PC-9 (cell line): ENCODE results near the gene SIRT1. TPM values are rescaled to one million over a fixed set of nuclear protein-coding genes. Genes with fewer than 3 reads are reported as not detected.

ENCODE experiments used
- BruUV-seq: library from RNA; stranded (reverse); fragments of 400-500 nt; replicated peaks from 2 replicates; lab custom pipeline; 2021; lab: Mats Ljungman, UMichigan
- CTCF ChIA-PET: fragments of 300-600 bp; sonication (Branson Sonifier 250); formaldehyde crosslinking; loops from one replicate; lab custom pipeline; 2022; ENCODE audit warnings: antibody characterized with exemption; lab: Charles Lee
- POLR2A ChIA-PET: fragments of 300-600 bp; sonication (Branson Sonifier 250); formaldehyde crosslinking; loops from one replicate; lab custom pipeline; 2022; ENCODE audit warnings: antibody characterized with exemption; ENCODE audit not compliant: unreplicated experiment; lab: Charles Lee
- DNase-seq, 2 experiments: peaks; one replicate each; pipeline versions ENCODE4 v3.0.0 to v3.0.0-alpha.2; 2015 to 2022; ENCODE audit warnings: mixed read lengths in 1 of 2
- H2AFZ ChIP-seq: fragments of 200-600 bp; sonication (generic); 2 replicates; pipeline ENCODE4 v1.8.1; 2017; ENCODE audit warnings: antibody characterized with exemption
- H3F3A ChIP-seq: fragments of 200-600 bp; sonication (generic); 2 replicates; pipeline ENCODE4 v1.8.1; 2017; ENCODE audit warnings: antibody characterized with exemption, mild to moderate bottlenecking, low read depth; ENCODE audit not compliant: insufficient read depth
- H3K27ac ChIP-seq: fragments of 200-600 bp; sonication (generic); 2 replicates; pipeline ENCODE4 v1.6.1; 2016; ENCODE audit warnings: mixed run types
- H3K27me3 ChIP-seq: fragments of 200-600 bp; sonication (generic); 2 replicates; pipeline ENCODE4 v1.6.1; 2016; ENCODE audit warnings: low read depth, mixed run types; ENCODE audit not compliant: insufficient read depth
- H3K36me3 ChIP-seq: fragments of 200-600 bp; sonication (generic); 2 replicates; pipeline ENCODE4 v1.6.1; 2016; ENCODE audit warnings: low read depth, mixed run types
- H3K4me1 ChIP-seq: fragments of 200-600 bp; sonication (generic); replicated peaks from 2 replicates; pipeline ENCODE4 v1.6.1; 2016; ENCODE audit warnings: mixed run types; ENCODE audit not compliant: insufficient read depth
- H3K4me2 ChIP-seq: fragments of 200-600 bp; sonication (generic); 2 replicates; pipeline ENCODE4 v1.6.1; 2017; ENCODE audit warnings: mixed run types
- H3K4me3 ChIP-seq: fragments of 200-600 bp; sonication (generic); 2 replicates; pipeline ENCODE4 v1.6.1; 2016; ENCODE audit warnings: mixed run types
- H3K79me2 ChIP-seq: fragments of 200-600 bp; sonication (generic); 2 replicates; pipeline ENCODE4 v1.6.1; 2017; ENCODE audit warnings: low read depth, mixed run types
- H3K9me2 ChIP-seq: fragments of 200-600 bp; sonication (generic); 2 replicates; pipeline ENCODE4 v1.8.1; 2017; ENCODE audit warnings: mild to moderate bottlenecking; ENCODE audit not compliant: insufficient read depth
- H3K9me3 ChIP-seq: fragments of 200-600 bp; sonication (generic); 2 replicates; pipeline ENCODE4 v1.8.1; 2016; ENCODE audit warnings: low read depth; ENCODE audit not compliant: insufficient read depth
- H4K20me1 ChIP-seq: fragments of 200-600 bp; sonication (generic); 2 replicates; pipeline ENCODE4 v1.8.1; 2017; ENCODE audit not compliant: insufficient read depth
- CTCF ChIP-seq: fragments of 200-600 bp; sonication (generic); conservative IDR thresholded peaks from 2 replicates; pipeline ENCODE4 v1.6.1; 2017; ENCODE audit warnings: mixed run types, antibody characterized with exemption, mild to moderate bottlenecking, moderate library complexity
- EZH2 ChIP-seq: fragments of 200-600 bp; sonication (generic); IDR thresholded peaks from 2 replicates; pipeline ENCODE4 v1.8.0; 2017; ENCODE audit warnings: antibody characterized with exemption, low read depth
- intact Hi-C: fragments of 100-400 bp; cut with micrococcal nuclease; formaldehyde crosslinking; loops from one replicate; pipeline ENCODE4 v1.10.0; 2022; ENCODE audit not compliant: unreplicated experiment
- total RNA-seq: library from RNA; stranded (reverse); gene quantifications from 2 replicates; pipeline ENCODE4 v1.2.3, GENCODE V29; 2021

SIRT1 gene
- total RNA-seq, 1 experiment from 2014 or later = 15.8 TPM

- Histone ChIP-seq H3K4me2 (no peak overlapping the region), H3K36me3 (no peaks in the 10 kb centered on the region), H3F3A (peaks cover 15% of the 10 kb centered on the region; the same call in 1 of the 2 replicates), H2AFZ (no peak overlapping the region), H3K4me3 (no peak overlapping the region), H3K9me2 (no peaks in the 10 kb centered on the region), H3K27ac (no peak overlapping the region), H3K79me2 (0 out of 2 replicates have a peak, but pooled peaks cover 5% of the 10 kb centered on the region), H4K20me1 (no peaks in the 10 kb centered on the region), H3K9me3 (no peaks in the 10 kb centered on the region), H3K4me1 (peaks cover 5% of the 10 kb centered on the region), H3K27me3 (no peaks in the 10 kb centered on the region)
- intact Hi-C loops = loop anchor here (10.0 kb wide), 2 partner anchors 171 to 481 kb away; partner anchors contain the start of genes HNRNPH3 and PBLD
- no TSS peak for BruUV-seq
- CTCF ChIA-PET = interaction anchor here (0.6 kb wide), 1 partner anchor 48 kb away, joined by 3 read pairs; no protein-coding TSS in a partner anchor
- POLR2A ChIA-PET = no interaction called here
- no peak for TF ChIP-seq CTCF
- no peak for TF ChIP-seq EZH2
- DNase-seq = no peak
Observed at GRCh38 chr10:67853512-67853911, 30.9 kb upstream of the SIRT1 start.

GRCh38 chr10:67858971-67859370, 25.5 kb upstream of the SIRT1 start:
- Histone ChIP-seq H3K4me1 (no peaks in the 10 kb centered on the region), H3K4me3 (no peak overlapping the region), H3K27ac (no peak overlapping the region), H3K79me2 (no peaks in the 10 kb centered on the region), H3K9me2 (no peaks in the 10 kb centered on the region), H3K27me3 (no peaks in the 10 kb centered on the region), H4K20me1 (no peaks in the 10 kb centered on the region), H3K4me2 (no peak overlapping the region), H3K9me3 (no peaks in the 10 kb centered on the region), H3F3A (no peaks in the 10 kb centered on the region), H2AFZ (no peak overlapping the region), H3K36me3 (no peaks in the 10 kb centered on the region)
- intact Hi-C loops = loop anchor here (10.0 kb wide), 2 partner anchors 166 to 476 kb away; partner anchors contain the start of genes HNRNPH3 and PBLD
- ChIA-PET CTCF (interaction anchor here (0.6 kb wide), 1 partner anchor 476 kb away, joined by 4 read pairs; no protein-coding TSS in a partner anchor), POLR2A (interaction anchor here (0.6 kb wide), 1 partner anchor 12 kb away, joined by 6 read pairs; no protein-coding TSS in a partner anchor)
- no TSS peak for BruUV-seq
- DNase-seq = no peak
- no peak for TF ChIP-seq EZH2
- no peak for TF ChIP-seq CTCF

GRCh38 chr10:67861750-67862432, 22.6 kb upstream of the SIRT1 start:
- intact Hi-C loops = no loop called here
- H3K9me2 ChIP-seq = no peaks in the 10 kb centered on the region
- H3K36me3 ChIP-seq = no peaks in the 10 kb centered on the region
- H3K27me3 ChIP-seq = no peaks in the 10 kb centered on the region
- H3K79me2 ChIP-seq = no peaks in the 10 kb centered on the region
- no peak overlapping the region for H3K27ac ChIP-seq
- no peak for TF ChIP-seq EZH2
- TF ChIP-seq CTCF = no peak
- BruUV-seq = no TSS peak
- H3K4me3 ChIP-seq = no peak overlapping the region
- no peak overlapping the region for H2AFZ ChIP-seq
- no peak overlapping the region for H3K4me2 ChIP-seq
- no peaks in the 10 kb centered on the region for H3K4me1 ChIP-seq
- no peaks in the 10 kb centered on the region for H3F3A ChIP-seq
- no peak for DNase-seq
- POLR2A ChIA-PET = interaction anchor here (0.6 kb wide), 1 partner anchor 469 kb away, joined by 5 read pairs; no protein-coding TSS in a partner anchor
- CTCF ChIA-PET = no interaction called here
- no peaks in the 10 kb centered on the region for H4K20me1 ChIP-seq
- no peaks in the 10 kb centered on the region for H3K9me3 ChIP-seq
